GM19023 (cell line): ENCODE measurements around the gene CLEC16A.

Source experiments
- ATAC-seq: cut with Tn5 transposase; IDR thresholded peaks from one replicate; pipeline ENCODE4 v1.9.1; 2021; ENCODE audit warnings: mild to moderate bottlenecking, moderate library complexity; ENCODE audit not compliant: unreplicated experiment

The CLEC16A gene

GRCh38 chr16:11133344-11133943, 189.1 kb downstream of the CLEC16A start:
- ATAC-seq, result no peak

- no peak for ATAC-seq
Measured at GRCh38 chr16:11134722-11135463, 190.5 kb downstream of the CLEC16A start.

- ATAC-seq, result no peak
Measured at GRCh38 chr16:11135464-11135973, 191.2 kb downstream of the CLEC16A start.

- ATAC-seq, result no peak
Measured at GRCh38 chr16:11136600-11136999, 192.2 kb downstream of the CLEC16A start.

- no peak for ATAC-seq
Measured at GRCh38 chr16:11138022-11138768, 193.8 kb downstream of the CLEC16A start.

- no peak for ATAC-seq
Measured at GRCh38 chr16:11138769-11139325, 194.5 kb downstream of the CLEC16A start.

GRCh38 chr16:11139326-11140097, 195.1 kb downstream of the CLEC16A start:
- no peak for ATAC-seq

GRCh38 chr16:11140098-11140375, 195.7 kb downstream of the CLEC16A start:
- ATAC-seq, result no peak

- no peak for ATAC-seq
Measured at GRCh38 chr16:11140466-11140865, 196.1 kb downstream of the CLEC16A start.

- no peak for ATAC-seq
Measured at GRCh38 chr16:11140867-11141266, 196.5 kb downstream of the CLEC16A start.

- no peak for ATAC-seq
Measured at GRCh38 chr16:11141409-11142260, 197.3 kb downstream of the CLEC16A start.

- ATAC-seq, result no peak
Measured at GRCh38 chr16:11142261-11142630, 197.9 kb downstream of the CLEC16A start.

GRCh38 chr16:11142951-11143350, 198.6 kb downstream of the CLEC16A start:
- no peak for ATAC-seq

- ATAC-seq, result no peak
Measured at GRCh38 chr16:11143372-11144035, 199.1 kb downstream of the CLEC16A start.

GRCh38 chr16:11144122-11144521, 199.8 kb downstream of the CLEC16A start:
- no peak for ATAC-seq

- ATAC-seq, result no peak
Measured at GRCh38 chr16:11145173-11145818, 200.9 kb downstream of the CLEC16A start.

- ATAC-seq, result no peak
Measured at GRCh38 chr16:11145819-11146211, 201.5 kb downstream of the CLEC16A start.

GRCh38 chr16:11147033-11147753, 202.8 kb downstream of the CLEC16A start:
- ATAC-seq, result no peak
